Neutrophil (primary cell): ENCODE data around the gene UGGT2.

Source experiments
- H3K27ac ChIP-seq: fragments of 200-600 bp; sonication (generic); 2 replicates; pipeline ENCODE4 v1.5.1; 2016; ENCODE audit warnings: mild to moderate bottlenecking, moderate library complexity
- H3K27me3 ChIP-seq: fragments of 200-600 bp; sonication (generic); 2 replicates; pipeline ENCODE4 v1.6.0; 2016; ENCODE audit warnings: mild to moderate bottlenecking
- H3K36me3 ChIP-seq: fragments of 200-600 bp; sonication (generic); 2 replicates; pipeline ENCODE4 v1.5.1; 2017
- H3K4me1 ChIP-seq, 2 experiments: fragments of 200-600 bp in 1 of 2; sonication (generic) in 1 of 2; 1 replicate in 1 of 2; 2 replicates in 1 of 2; pipeline versions ENCODE4 v1.5.1 to v1.6.1; 2013 to 2016; ENCODE audit warnings: low read depth in 1 of 2, low read length in 1 of 2, mild to moderate bottlenecking in 1 of 2, moderate library complexity in 1 of 2; ENCODE audit not compliant: control insufficient read depth in 1 of 2, insufficient read depth in 1 of 2
- H3K4me3 ChIP-seq, 2 experiments: fragments of 200-600 bp in 1 of 2; sonication (generic) in 1 of 2; 1 replicate in 1 of 2; 2 replicates in 1 of 2; pipeline ENCODE4 v1.5.1; 2013 to 2016; ENCODE audit warnings: low read depth in 1 of 2, low read length in 1 of 2, mild to moderate bottlenecking in 1 of 2, moderate library complexity in 1 of 2
- H3K9me3 ChIP-seq: fragments of 200-600 bp; sonication (generic); 2 replicates; pipeline ENCODE4 v1.5.1; 2016
- TF ChIP-seq, protein P1 (sequence below): fragments of 200-600 bp; sonication (generic); IDR thresholded peaks from 2 replicates; pipeline ENCODE4 v1.5.1; 2016; ENCODE audit warnings: antibody characterized with exemption

Gene UGGT2

GRCh38 chr13:95833126-95833525 lies 220.1 kb downstream of the UGGT2 start:
- Histone ChIP-seq H3K36me3 (no peaks in the 10 kb centered on the region), H3K27ac (no peak overlapping the region), H3K4me1 (no peaks in the 10 kb centered on the region), H3K27me3 (no peaks in the 10 kb centered on the region), H3K4me3 (no peak overlapping the region), H3K9me3 (no peaks in the 10 kb centered on the region)
- TF ChIP-seq, protein P1, sequence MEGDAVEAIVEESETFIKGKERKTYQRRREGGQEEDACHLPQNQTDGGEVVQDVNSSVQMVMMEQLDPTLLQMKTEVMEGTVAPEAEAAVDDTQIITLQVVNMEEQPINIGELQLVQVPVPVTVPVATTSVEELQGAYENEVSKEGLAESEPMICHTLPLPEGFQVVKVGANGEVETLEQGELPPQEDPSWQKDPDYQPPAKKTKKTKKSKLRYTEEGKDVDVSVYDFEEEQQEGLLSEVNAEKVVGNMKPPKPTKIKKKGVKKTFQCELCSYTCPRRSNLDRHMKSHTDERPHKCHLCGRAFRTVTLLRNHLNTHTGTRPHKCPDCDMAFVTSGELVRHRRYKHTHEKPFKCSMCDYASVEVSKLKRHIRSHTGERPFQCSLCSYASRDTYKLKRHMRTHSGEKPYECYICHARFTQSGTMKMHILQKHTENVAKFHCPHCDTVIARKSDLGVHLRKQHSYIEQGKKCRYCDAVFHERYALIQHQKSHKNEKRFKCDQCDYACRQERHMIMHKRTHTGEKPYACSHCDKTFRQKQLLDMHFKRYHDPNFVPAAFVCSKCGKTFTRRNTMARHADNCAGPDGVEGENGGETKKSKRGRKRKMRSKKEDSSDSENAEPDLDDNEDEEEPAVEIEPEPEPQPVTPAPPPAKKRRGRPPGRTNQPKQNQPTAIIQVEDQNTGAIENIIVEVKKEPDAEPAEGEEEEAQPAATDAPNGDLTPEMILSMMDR, result no peak

DNA sequence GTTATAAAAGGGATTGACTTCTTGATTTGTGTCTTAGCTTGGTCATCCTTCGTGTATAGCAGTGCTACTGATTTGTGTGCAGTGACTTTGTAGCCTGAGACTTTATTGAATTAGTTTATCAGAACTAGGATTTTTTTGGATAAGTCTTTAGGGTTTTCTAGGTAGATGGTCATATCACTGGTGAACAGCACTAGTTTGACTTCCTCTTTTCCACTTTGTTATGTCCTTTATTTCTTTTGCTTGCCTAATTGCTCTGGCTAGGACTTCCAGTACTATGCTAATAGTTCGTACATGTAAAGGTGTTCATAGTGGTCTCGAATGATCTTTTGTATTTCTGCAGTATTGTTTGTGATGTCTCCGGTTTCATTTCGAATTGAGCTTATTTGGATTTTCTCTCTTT lies 230.9 kb downstream of the UGGT2 start:
- H3K27ac ChIP-seq, result no peak overlapping the region
- no peaks in the 10 kb centered on the region for H3K9me3 ChIP-seq
- no peak overlapping the region for H3K4me3 ChIP-seq
- no peaks in the 10 kb centered on the region for H3K4me1 ChIP-seq
- TF ChIP-seq, protein P1, result no peak
- no peaks in the 10 kb centered on the region for H3K27me3 ChIP-seq
- no peaks in the 10 kb centered on the region for H3K36me3 ChIP-seq

DNA sequence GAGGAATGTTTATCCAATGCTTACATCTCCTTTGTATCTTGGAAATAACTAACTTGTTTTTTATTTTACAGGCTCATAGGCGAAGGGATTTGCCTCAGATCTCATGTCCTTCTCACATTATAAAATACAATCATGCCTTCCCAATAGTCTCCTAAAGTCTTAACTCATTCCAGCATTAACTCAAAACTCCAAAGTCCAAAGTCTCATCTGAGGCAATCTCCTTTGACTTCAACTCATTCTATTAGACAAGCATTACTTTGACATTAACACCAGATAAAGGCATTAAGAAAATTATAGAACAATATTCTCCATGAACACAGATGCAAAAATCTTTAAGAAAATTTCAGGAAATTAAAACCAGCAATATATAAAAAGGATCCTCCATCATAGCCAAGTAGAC lies 238.7 kb downstream of the UGGT2 start:
- Histone ChIP-seq H3K4me3 (no peak overlapping the region), H3K27me3 (no peaks in the 10 kb centered on the region), H3K27ac (no peak overlapping the region), H3K36me3 (no peaks in the 10 kb centered on the region), H3K4me1 (no peaks in the 10 kb centered on the region), H3K9me3 (no peaks in the 10 kb centered on the region)
- TF ChIP-seq, protein P1, result no peak

DNA sequence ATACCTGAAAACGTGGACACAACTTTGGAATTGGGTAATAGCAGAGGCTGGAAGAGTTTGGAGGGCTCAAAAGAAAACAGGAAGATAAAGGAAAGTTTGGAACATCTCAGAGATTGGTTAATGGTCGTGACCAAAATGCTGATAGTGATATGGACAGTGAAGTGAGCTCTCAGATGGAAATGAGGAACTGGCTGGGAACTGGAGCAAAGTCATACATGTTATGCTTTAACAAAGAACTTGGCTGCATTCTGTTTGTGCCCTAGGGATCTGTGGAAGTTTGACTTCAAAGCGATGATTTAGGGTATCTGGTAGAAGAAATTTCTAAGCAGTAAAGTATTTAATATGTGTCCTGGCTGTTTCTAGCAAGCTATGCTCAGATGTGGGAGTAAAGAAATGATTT lies 240.1 kb downstream of the UGGT2 start:
- TF ChIP-seq, protein P1, result no peak
- H3K4me3 ChIP-seq, result no peak overlapping the region
- H3K4me1 ChIP-seq, result no peaks in the 10 kb centered on the region
- H3K27me3 ChIP-seq, result no peaks in the 10 kb centered on the region
- H3K27ac ChIP-seq, result no peak overlapping the region
- H3K9me3 ChIP-seq, result no peaks in the 10 kb centered on the region
- no peaks in the 10 kb centered on the region for H3K36me3 ChIP-seq

DNA sequence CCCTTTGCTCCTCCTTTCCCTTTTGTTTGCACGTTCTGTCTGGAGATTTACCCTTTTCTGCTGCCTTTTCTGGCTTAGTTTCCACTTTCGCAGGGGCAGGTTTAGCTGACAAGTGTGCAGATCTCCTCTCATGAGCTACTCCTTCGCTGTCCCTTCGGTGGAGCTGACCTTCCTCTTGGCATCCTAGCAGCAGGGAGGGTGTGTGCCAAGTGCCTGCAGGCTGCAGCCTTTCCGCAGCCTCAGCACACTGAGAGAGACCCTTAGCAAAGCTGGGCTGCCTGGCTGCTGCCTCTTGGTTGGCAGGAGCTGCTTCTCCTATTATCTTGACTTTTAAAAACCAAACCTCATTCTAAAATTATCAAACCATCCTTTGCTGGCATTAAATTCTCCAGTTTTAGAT lies 243.8 kb downstream of the UGGT2 start:
- Histone ChIP-seq H3K27ac (no peak overlapping the region), H3K4me1 (no peaks in the 10 kb centered on the region), H3K36me3 (no peaks in the 10 kb centered on the region), H3K4me3 (no peak overlapping the region), H3K27me3 (no peaks in the 10 kb centered on the region), H3K9me3 (no peaks in the 10 kb centered on the region)
- TF ChIP-seq, protein P1, result no peak

GRCh38 chr13:95805921-95806320 lies 247.3 kb downstream of the UGGT2 start:
- TF ChIP-seq, protein P1, result no peak
- Histone ChIP-seq H3K27ac (no peak overlapping the region), H3K4me1 (no peaks in the 10 kb centered on the region), H3K36me3 (no peaks in the 10 kb centered on the region), H3K27me3 (no peaks in the 10 kb centered on the region), H3K9me3 (no peaks in the 10 kb centered on the region), H3K4me3 (no peak overlapping the region)
